ENCODE measurements around the gene RNF224. TPM values are rescaled to one million over a fixed set of nuclear protein-coding genes. Genes with fewer than 3 reads are reported as not detected.

The RNF224 gene
- total and polyA plus RNA-seq, 2 of the 13 experiments (the other 11 are each of a cell fraction or from before 2014, with no cell fraction given) = 0.09 TPM; not detected in 1

DNA sequence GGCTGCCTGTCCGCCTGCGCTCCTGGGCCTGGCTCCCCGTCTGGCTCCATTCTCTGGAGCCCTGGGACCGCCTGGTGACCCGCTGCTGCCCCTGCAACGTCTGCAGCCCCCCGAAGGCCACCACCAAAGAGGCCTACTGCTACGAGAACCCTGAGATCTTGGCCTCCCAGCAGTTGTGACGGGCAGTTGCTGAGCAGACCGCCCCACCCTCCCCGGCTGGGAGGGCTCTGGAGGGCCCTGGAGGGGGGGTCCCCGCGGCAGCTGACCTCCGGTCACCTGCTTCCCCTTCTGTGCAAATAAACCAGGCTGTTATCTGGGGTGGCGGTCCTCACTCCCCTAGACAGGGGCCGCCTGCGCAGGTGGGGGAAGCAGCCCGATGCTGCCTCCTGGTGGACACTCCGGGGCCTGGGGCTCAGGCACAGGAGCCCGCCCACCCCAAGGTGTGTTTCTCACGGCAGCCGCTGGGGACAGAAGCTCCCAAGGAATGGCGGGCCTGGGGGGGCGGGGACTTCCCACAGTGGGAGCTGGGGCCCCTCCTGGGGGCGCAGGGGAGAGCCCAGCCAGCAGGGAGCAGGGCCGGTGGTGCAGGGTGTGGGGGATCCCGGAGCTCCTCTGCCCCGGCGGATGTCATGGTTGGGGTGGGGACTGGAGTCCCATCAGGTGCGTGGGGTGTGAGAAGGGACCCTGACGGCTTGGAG lies 9.1 kb downstream of the RNF224 start (continued):
- TF ChIP-seq, protein P1, sequence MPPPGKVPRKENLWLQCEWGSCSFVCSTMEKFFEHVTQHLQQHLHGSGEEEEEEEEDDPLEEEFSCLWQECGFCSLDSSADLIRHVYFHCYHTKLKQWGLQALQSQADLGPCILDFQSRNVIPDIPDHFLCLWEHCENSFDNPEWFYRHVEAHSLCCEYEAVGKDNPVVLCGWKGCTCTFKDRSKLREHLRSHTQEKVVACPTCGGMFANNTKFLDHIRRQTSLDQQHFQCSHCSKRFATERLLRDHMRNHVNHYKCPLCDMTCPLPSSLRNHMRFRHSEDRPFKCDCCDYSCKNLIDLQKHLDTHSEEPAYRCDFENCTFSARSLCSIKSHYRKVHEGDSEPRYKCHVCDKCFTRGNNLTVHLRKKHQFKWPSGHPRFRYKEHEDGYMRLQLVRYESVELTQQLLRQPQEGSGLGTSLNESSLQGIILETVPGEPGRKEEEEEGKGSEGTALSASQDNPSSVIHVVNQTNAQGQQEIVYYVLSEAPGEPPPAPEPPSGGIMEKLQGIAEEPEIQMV (CRISPR knock-in tag; IDR thresholded peaks at IDR 0.05; ENCODE audit: low read depth) = 0 out of 2 replicates have a peak, but pooled peaks have one; percentile 40
- TF ChIP-seq ZIK1 (CRISPR knock-in tag; IDR thresholded peaks at IDR 0.05; ENCODE audit: borderline replicate concordance, low read depth) = 0 out of 2 replicates have a peak, but pooled peaks have one; percentile 15
- TF ChIP-seq, protein P2, sequence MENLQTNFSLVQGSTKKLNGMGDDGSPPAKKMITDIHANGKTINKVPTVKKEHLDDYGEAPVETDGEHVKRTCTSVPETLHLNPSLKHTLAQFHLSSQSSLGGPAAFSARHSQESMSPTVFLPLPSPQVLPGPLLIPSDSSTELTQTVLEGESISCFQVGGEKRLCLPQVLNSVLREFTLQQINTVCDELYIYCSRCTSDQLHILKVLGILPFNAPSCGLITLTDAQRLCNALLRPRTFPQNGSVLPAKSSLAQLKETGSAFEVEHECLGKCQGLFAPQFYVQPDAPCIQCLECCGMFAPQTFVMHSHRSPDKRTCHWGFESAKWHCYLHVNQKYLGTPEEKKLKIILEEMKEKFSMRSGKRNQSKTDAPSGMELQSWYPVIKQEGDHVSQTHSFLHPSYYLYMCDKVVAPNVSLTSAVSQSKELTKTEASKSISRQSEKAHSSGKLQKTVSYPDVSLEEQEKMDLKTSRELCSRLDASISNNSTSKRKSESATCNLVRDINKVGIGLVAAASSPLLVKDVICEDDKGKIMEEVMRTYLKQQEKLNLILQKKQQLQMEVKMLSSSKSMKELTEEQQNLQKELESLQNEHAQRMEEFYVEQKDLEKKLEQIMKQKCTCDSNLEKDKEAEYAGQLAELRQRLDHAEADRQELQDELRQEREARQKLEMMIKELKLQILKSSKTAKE (CRISPR knock-in tag; IDR thresholded peaks at IDR 0.05; ENCODE audit: borderline replicate concordance) = peak; percentile 89
- peak; percentile 98 for TF ChIP-seq ZNF746 (CRISPR knock-in tag; IDR thresholded peaks at IDR 0.05)
- no peak for TF ChIP-seq ATF7 (IDR thresholded peaks at IDR 0.05)
- no peak; the same call in 1 of the 2 replicates for TF ChIP-seq ATF7 (CRISPR knock-in tag; IDR thresholded peaks at IDR 0.05)
- 0 out of 2 replicates have a peak, but pooled peaks have one; percentile 19 for TF ChIP-seq ZNF232 (CRISPR knock-in tag; IDR thresholded peaks at IDR 0.05; ENCODE audit: borderline replicate concordance)
- TF ChIP-seq WIZ (CRISPR knock-in tag; IDR thresholded peaks at IDR 0.05) = no peak
- peak; percentile 13; the same call in 1 of the 2 replicates for TF ChIP-seq ZNF678 (CRISPR knock-in tag; IDR thresholded peaks at IDR 0.05)
- peak; percentile 84 for TF ChIP-seq SALL1 (CRISPR knock-in tag; IDR thresholded peaks at IDR 0.05)
- TF ChIP-seq HDAC1 (CRISPR knock-in tag; IDR thresholded peaks at IDR 0.05) = peak; percentile 79
- TF ChIP-seq, protein P3, sequence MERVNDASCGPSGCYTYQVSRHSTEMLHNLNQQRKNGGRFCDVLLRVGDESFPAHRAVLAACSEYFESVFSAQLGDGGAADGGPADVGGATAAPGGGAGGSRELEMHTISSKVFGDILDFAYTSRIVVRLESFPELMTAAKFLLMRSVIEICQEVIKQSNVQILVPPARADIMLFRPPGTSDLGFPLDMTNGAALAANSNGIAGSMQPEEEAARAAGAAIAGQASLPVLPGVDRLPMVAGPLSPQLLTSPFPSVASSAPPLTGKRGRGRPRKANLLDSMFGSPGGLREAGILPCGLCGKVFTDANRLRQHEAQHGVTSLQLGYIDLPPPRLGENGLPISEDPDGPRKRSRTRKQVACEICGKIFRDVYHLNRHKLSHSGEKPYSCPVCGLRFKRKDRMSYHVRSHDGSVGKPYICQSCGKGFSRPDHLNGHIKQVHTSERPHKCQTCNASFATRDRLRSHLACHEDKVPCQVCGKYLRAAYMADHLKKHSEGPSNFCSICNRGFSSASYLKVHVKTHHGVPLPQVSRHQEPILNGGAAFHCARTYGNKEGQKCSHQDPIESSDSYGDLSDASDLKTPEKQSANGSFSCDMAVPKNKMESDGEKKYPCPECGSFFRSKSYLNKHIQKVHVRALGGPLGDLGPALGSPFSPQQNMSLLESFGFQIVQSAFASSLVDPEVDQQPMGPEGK (CRISPR knock-in tag; IDR thresholded peaks at IDR 0.05) = peak; percentile 99
- peak; percentile 65 for TF ChIP-seq SP4 (CRISPR knock-in tag; IDR thresholded peaks at IDR 0.05)
- peak; percentile 27; the same call in 1 of the 2 replicates for TF ChIP-seq ZNF605 (CRISPR knock-in tag; IDR thresholded peaks at IDR 0.05)
- peak; percentile 64; the same call in 1 of the 2 replicates for TF ChIP-seq RBFOX2 (IDR thresholded peaks at IDR 0.05; ENCODE audit: low read depth, low read length)
- TF ChIP-seq SCMH1 (CRISPR knock-in tag; IDR thresholded peaks at IDR 0.05; ENCODE audit: borderline replicate concordance) = no peak
- TF ChIP-seq, protein P4, sequence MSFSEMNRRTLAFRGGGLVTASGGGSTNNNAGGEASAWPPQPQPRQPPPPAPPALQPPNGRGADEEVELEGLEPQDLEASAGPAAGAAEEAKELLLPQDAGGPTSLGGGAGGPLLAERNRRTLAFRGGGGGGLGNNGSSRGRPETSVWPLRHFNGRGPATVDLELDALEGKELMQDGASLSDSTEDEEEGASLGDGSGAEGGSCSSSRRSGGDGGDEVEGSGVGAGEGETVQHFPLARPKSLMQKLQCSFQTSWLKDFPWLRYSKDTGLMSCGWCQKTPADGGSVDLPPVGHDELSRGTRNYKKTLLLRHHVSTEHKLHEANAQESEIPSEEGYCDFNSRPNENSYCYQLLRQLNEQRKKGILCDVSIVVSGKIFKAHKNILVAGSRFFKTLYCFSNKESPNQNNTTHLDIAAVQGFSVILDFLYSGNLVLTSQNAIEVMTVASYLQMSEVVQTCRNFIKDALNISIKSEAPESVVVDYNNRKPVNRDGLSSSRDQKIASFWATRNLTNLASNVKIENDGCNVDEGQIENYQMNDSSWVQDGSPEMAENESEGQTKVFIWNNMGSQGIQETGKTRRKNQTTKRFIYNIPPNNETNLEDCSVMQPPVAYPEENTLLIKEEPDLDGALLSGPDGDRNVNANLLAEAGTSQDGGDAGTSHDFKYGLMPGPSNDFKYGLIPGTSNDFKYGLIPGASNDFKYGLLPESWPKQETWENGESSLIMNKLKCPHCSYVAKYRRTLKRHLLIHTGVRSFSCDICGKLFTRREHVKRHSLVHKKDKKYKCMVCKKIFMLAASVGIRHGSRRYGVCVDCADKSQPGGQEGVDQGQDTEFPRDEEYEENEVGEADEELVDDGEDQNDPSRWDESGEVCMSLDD (CRISPR knock-in tag; IDR thresholded peaks at IDR 0.05; ENCODE audit: borderline replicate concordance) = peak; percentile 90
- TF ChIP-seq, protein P5, sequence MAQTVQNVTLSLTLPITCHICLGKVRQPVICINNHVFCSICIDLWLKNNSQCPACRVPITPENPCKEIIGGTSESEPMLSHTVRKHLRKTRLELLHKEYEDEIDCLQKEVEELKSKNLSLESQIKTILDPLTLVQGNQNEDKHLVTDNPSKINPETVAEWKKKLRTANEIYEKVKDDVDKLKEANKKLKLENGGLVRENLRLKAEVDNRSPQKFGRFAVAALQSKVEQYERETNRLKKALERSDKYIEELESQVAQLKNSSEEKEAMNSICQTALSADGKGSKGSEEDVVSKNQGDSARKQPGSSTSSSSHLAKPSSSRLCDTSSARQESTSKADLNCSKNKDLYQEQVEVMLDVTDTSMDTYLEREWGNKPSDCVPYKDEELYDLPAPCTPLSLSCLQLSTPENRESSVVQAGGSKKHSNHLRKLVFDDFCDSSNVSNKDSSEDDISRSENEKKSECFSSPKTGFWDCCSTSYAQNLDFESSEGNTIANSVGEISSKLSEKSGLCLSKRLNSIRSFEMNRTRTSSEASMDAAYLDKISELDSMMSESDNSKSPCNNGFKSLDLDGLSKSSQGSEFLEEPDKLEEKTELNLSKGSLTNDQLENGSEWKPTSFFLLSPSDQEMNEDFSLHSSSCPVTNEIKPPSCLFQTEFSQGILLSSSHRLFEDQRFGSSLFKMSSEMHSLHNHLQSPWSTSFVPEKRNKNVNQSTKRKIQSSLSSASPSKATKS (CRISPR knock-in tag; IDR thresholded peaks at IDR 0.05) = no peak
